GM21367 (cell line): Measurements from ENCODE around the gene CALML3.

Experiments
- ATAC-seq: cut with Tn5 transposase; IDR thresholded peaks from one replicate; pipeline ENCODE4 v1.9.1; 2021; ENCODE audit not compliant: unreplicated experiment

CALML3 gene

GRCh38 chr10:5490698-5491464 is 33.9 kb upstream of the CALML3 start:
- no peak for ATAC-seq

DNA sequence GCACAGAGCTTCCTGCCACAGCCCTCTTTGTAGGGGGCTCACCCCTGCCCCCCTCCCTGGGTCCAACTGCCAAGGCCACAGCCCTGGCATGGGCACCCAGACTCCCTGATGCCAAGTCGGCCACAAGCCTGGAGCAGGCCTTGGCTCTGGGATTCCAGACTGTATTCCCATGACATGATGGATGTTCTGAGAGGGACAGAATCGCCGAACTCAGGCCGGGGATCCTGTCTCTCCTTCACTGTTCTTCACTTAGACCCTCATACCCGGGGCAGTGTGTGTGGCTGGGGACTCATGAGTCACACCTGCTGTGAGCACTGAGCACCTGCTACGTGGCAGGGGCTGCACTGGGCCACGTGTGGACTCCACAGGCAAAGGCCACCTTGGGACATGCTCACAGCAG is 33.3 kb upstream of the CALML3 start:
- no peak for ATAC-seq

- no peak for ATAC-seq
These were observed 32.4 kb upstream of the CALML3 start for GRCh38 chr10:5492322-5492855.

- ATAC-seq, result no peak
These were observed 31.7 kb upstream of the CALML3 start for GRCh38 chr10:5492929-5493576.

DNA sequence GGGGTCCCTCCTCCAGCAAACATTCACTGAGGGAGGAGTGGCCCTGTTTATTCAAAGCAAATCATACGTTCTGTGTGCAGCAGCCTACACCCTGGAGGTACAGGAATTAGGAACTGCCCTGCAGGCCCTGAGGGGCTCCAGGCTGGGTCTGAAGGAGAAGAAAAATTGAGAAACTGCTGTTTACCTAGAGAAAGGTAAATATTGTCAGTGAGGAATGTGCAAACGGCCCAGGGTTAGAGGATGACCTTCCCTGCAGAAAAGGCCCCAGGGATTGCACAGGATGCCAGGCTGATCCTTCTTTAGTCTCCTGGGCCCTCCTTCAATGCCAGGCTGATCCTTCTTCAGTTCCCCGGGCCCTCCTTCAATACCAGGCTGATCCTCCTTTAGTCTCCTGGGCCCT is 31.1 kb upstream of the CALML3 start:
- ATAC-seq, result no peak

DNA sequence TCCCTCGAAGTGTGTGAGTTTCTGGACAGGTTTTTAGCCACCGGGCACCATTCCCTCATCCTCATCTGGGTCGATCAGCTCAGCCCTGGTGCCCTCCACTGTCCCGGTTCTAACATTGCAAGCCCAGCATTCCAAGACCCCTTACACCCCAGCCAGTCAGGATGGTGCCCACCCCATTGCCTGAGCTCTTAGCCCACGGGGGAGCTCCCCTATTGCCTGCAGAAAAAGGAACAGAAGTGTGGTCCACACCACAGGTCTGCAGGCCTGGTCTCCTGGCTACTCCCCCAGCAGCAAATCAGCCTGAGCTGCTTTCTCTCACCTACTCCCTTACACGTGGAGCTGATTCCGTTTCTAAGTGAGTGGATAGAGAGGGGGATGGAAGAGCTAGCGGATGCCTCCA is 30.1 kb upstream of the CALML3 start:
- ATAC-seq, result no peak

- ATAC-seq, result no peak
These were observed 28.2 kb upstream of the CALML3 start for GRCh38 chr10:5496261-5497250.

DNA sequence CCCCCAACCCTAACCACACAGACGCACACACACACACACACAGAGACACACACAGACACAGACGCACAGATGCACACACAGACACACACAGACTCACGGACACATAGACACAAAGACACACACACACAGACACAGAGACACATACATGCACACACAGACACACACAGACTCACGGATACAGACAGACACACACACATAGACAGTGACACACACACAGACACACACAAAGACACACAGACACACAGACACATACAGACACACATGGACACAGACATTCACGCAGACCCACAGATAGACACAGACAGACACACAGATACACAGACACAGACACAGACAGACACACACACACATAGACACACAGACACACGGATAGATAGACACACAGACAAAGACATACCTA is 27.5 kb upstream of the CALML3 start:
- no peak for ATAC-seq

DNA sequence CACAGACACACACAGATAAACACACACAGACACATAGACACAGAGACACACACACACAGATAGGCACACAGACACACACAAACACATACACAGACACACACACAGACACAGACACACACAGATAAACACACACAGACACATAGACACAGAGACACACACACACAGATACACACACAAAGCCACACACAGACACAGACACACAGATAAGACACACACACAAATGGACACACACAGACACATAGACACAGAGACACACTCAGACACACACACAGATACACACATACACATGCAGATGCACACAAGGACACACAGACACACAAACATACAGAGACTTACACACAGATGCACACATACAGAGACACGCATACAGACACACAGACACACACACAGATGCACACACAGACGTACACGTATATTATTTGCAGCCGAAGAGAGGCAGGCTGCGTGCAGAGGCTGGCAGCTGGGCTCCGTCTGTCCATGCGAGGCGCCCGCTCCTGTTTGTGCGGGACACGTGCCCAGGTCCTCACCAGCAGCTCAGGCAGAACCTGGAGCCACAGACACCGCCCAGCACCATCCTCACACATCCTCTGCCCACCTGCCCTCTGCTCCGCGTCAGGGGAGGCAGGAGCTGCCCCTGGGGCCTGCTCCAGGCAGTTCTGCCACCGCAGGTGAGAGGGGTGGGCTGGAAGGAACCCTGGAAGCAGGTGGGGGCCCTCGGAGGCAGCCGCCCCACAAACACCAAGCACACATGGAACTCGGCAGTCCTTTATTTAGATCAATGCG is 26.6 kb upstream of the CALML3 start:
- ATAC-seq, result no peak

GRCh38 chr10:5498791-5499492 is 25.8 kb upstream of the CALML3 start:
- no peak for ATAC-seq

GRCh38 chr10:5499493-5500140 is 25.1 kb upstream of the CALML3 start, which contains the start of gene CALML5:
Gene CALML5, minus strand, starts transcription at chr10:5499570. Its CDS starts 132 bp downstream, at chr10:5499438.
- no peak for ATAC-seq

DNA sequence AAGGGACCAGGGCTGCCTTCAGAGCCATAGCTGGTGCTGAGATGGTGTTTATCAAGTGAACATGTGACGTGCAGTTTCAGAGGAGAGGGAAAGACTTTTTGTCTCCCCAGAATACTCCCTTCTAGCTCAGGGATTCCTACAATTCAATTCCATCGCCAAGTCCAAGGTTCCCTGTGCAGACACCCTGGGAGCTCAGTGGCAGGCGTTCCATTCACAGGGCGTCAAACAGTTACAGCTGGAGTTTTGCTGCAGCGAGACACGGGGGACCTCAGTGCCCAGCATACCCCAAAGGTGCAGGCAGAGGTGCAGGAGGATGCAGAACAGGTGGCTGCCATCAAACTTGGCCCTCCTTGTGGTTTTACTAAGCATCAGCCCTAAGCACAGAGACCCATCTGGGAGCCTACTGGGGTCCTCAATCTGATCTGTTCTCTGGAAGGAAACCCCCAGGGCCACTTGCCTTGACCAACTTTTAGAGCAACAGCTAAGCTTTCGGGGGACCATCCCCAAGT is 24.5 kb upstream of the CALML3 start:
- ATAC-seq, result no peak

DNA sequence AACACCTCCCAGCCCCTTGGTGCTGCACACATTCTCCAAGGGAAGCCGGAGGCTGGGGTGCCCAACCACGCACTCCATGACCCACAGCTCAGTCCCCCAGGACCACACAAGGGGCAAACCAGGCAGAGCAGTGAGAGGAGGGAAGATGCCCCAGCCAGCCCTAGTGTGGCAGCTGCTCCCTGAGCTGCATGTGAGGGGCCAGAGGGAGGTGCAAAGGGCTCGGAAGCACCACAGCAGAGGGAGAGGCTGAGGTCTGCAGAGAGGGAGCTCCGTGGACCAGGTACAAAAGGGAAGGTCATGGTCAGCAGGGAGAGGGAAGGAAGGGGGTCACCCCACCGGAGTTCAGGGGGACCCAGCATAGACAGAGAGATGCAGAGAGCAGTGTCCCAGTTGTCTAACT is 23.9 kb upstream of the CALML3 start:
- ATAC-seq, result no peak

- ATAC-seq, result no peak
These were observed 22.7 kb upstream of the CALML3 start for GRCh38 chr10:5502061-5502521.

- no peak for ATAC-seq
These were observed 21.9 kb upstream of the CALML3 start for GRCh38 chr10:5502571-5503476.

GRCh38 chr10:5503477-5503835 is 21.3 kb upstream of the CALML3 start:
- ATAC-seq, result no peak

DNA sequence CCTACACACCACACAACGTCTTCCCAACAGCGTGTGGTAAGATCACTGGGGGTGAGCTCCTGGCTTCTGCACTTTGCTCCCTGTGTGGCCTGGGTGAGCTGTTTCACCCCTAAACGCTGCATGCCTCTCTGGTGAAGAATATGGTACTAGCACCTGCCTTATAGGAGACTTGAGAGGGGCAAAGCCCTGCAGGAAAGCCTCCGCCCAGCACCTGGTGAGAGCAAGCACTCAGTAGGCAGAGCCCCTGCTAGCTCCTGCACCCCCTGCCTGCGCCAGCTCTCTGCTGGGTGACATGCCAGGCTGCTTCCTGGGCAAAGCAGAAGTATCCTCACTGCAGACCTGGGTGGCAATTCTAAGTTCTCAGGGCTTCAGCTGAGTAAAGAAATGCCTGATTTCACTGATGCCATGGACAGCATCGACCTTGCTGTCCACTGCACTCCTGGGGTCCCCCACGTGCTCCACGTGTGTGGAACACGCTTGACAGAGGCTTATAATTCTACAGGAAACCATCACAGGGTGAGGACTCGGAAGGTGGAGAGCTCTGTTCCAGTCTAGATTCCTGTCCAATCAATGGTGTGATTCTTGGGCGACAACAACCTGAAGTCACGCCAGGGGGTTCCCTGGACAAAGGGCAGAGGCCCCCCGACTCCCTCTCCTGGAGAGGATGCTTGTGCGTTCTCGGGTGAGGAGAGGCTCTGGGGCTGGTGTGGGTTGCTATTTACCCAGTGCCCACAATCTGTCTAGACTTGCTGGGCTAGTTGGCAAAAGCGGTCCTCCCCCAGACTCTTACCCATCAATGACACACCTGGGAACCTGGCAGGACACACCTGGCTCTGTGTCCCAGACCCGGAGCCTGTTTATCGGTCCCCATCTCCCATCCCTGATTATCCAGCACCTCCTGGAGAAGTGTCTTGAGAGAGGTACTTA is 20.4 kb upstream of the CALML3 start:
- ATAC-seq, result no peak
